ENCODE results near the gene CDH7. TPM values are rescaled to one million over a fixed set of nuclear protein-coding genes. Genes with fewer than 3 reads are reported as not detected.

CDH7 gene
- total RNA-seq, 2 experiments from 2014 or later = not detected

DNA sequence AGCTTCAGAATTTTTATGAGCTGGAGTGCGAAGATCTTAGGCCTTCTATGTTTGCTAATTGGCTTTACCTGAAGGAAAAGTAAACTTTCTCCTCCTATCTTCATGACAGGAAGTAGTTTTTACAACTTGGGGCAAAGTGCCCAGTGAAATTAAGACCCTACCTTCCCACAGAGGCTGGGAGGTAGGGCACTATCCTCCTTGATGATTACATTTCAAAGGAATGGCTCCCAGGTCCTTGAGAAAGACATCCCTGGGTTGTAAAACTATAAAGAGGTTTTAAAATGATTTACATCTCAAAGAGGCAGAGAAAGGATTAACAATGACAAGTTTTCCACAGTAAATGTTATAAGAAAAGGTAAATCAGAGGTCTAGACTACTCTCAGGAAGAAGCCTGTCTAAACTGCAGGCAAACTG, 155.8 kb downstream of the CDH7 start:
- CTCF ChIA-PET = no interaction called here
- POLR2A ChIA-PET = no interaction called here

DNA sequence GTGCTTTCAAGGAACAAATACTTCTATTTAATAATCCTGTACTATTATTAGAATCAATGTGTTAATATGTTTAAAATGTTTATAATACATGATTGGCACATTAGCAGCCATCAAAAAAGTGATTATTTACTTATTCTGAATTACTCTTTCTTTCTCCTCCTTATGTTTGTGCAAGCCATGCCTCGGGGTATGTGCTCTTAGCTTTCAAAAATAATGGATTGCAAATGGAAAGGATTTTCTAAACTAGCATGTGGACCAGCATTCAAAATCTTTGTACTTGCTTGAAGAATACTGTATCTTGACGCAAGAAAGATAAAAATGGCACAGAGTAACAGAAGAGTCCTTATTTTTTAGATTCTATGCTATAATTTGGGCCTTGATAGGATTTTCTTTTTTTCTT, 156.5 kb downstream of the CDH7 start:
- POLR2A ChIA-PET = no interaction called here
- CTCF ChIA-PET = no interaction called here

DNA sequence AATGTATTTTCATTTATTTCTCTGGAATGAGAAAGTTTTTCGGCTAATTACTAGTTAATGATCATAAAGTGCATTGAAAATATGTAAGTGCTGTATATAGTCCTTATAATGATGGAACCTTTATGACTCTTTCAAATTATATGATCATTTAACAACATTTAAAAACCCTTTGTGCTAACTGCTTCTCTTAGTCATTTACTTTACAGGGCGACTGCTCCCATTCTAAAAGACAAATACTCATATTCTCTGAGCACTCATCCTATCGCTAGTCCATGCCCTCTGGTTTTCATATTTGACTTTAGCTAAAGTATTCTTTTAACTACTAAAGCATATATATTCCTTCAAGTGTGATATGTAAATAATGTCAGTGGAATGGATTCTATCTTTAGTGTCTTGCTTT, 168.2 kb downstream of the CDH7 start:
- ChIA-PET CTCF (no interaction called here), POLR2A (no interaction called here)

DNA sequence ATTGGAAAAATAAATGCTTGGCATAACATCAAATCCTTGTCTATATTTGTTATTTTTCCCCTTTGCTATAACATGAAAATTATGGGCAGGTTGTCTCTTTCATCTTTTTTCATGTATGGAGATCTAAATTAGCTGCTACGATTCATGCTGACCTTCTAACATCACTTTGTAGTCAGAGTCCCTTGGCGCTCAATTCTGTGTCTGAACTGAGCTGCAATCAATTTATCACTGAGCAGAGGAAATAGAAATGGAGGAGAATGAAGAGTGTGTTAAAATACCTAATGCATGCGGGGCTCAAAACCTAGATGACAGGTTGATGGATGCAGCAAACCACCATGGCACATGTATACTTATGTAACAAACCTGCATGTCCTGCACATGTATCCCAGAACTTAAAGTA, 168.9 kb downstream of the CDH7 start:
- POLR2A ChIA-PET = no interaction called here
- CTCF ChIA-PET = no interaction called here

DNA sequence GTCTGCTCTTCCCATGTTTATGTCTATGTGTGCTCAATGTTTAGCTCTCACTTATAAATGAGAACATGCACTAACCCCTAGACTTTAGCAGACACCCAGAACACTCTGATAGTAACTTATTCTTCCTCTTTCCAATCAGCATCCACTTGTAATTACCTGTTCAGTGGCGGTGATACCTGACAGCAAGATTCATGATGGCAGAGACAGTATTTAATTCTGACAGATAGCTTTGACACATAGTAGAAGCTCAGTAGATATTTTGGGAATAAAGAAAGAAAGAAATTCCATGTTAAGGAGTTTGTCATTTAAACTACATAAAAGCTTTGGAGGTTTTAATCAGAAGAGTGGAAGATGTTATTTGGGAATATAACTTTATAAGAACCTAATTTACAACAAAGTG, 171.3 kb downstream of the CDH7 start:
- ChIA-PET POLR2A (no interaction called here), CTCF (no interaction called here)

DNA sequence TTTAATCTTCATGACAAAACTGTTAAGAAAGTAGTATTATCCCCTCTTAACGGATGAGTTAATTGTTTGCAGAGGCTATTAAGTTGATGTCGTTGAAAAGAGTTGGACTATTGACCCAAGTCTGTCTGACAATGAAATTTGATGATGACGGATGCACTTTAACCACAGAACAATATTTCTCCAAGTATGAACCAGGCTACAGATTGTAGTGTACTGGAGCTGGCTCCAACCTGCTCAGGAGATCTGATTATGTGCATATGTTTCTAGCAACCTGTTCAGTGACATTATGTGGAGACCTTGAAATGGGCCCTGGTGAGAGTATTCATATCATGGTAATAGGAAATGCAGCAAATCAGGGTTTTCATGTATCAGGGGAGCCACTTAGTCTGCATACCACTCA, 174.1 kb downstream of the CDH7 start:
- POLR2A ChIA-PET = no interaction called here
- CTCF ChIA-PET = no interaction called here

DNA sequence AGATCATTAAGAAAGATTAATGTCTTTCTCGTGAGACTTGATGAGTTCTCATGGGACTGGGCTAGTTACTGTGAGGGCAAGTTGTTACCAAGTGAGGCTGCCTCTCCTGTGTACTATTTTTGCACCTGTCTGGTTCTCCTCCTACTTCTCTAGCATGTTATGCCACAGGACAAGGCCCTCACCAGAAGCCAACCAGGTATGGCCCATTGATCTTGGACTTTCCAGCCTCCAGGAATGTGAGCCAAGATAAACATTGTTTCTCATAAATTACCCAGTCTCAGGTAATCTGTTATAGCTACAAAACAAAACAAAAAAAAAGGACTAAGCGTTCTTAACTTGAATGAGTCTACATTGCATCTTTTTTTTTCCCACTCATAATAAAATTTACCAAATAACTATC, 184.1 kb downstream of the CDH7 start:
- CTCF ChIA-PET = no interaction called here
- POLR2A ChIA-PET = no interaction called here

DNA sequence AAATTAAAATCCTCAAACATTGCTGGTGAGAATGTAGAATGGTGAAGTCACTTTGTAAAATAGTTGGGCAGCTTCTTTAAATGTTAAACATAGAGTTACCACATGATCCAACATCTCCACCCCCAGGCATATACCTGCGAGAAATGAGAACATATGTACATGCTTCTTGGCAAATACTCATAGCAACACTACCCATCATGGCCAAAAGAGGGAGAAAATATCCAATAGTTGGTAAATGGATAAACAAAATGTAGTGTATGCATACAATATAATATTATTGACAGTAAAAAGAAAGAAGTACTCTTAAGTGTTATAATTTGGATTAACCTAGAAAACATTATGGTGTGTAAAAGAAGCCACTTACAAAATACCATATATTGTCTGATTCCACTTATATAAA, 185.9 kb downstream of the CDH7 start:
- ChIA-PET CTCF (no interaction called here), POLR2A (no interaction called here)

DNA sequence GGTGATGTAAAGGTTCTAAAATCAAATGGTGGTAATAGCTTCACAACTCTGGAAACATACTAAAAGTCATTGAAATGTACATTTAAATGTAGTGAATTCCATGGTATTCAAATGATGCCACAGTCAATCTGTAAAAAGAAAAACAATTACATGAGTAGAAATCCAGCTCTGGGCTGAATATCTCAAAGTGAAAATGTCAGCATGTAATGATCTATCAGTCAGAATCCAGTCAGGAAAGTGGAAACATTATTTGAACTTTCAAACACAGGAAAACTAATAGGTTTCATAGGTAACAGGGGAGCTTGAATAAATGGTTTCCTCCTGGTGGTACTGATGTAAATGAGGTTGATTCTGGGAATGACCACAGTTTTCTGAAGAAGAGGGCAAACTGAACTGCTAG, 186.4 kb downstream of the CDH7 start:
- ChIA-PET CTCF (no interaction called here), POLR2A (no interaction called here)

DNA sequence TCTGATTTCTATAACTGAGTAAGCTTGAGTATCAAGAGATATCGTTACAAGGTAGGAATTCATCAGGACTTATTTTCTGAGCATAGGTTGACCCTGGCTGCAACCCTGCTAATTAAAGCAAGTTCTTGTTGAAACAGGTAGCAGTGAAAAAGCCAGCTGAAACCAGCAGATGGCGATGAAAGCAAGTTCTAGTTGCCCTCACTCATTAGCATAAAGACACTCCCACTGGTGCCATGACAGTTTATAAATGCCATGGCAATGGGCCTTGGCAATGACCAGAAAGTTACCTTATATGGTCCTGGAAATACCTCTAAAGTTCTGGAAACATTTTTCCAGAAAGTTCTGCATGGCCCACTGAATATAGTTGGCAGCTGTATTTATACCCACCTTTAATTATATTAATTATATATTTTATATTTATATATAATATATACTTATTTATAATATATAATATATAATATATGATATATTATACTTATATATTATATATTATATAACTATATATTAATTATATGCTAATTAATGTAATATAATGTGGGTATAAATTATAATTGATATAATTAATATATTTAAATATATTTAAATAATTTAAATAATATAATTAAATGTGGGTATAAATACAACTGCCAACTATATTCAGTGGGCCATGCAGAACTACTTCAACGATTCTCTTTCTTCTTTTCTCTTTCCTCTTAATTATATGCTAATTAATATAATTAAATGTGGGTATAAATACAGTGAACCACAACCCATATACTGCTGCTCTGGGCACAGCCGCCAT, 188.0 kb downstream of the CDH7 start:
- ChIA-PET CTCF (no interaction called here), POLR2A (no interaction called here)
